ENCODE measurements around the gene UBQLN4. TPM values are rescaled to one million over a fixed set of nuclear protein-coding genes. Genes with fewer than 3 reads are reported as not detected.

Gene UBQLN4
- total RNA-seq, 4 donors from 2014 or later, result 2.6 to 47.0 (median 12.8) TPM

GRCh38 chr1:156099282-156099681 lies 45.7 kb upstream of the UBQLN4 start:
- no peak for DNase-seq
- Histone ChIP-seq H3K27me3 (no peaks in the 10 kb centered on the region), H3K4me1 (peaks cover 9 to 24% of the 10 kb centered on the region in 2 donors), H3K9me3 (no peaks in the 10 kb centered on the region), H3K36me3 (no peaks in the 10 kb centered on the region), H3K27ac (no peak overlapping the region), H3K4me3 (no peak overlapping the region)
- TF ChIP-seq POLR2A (IDR thresholded peaks at IDR 0.05) (no peak), CTCF (IDR thresholded peaks at IDR 0.05) (no peak)
- intact Hi-C loops (cut with DNase I; ENCODE audit: low total_unique reads), result no loop called here

- TF ChIP-seq CTCF (IDR thresholded peaks at IDR 0.05) (no peak), POLR2A (IDR thresholded peaks at IDR 0.05) (no peak)
- H3K27me3 ChIP-seq, result no peaks in the 10 kb centered on the region
- no peak overlapping the region for H3K27ac ChIP-seq
- no peak overlapping the region for H3K4me3 ChIP-seq
- intact Hi-C loops (cut with DNase I; ENCODE audit: low total_unique reads), result no loop called here
- H3K36me3 ChIP-seq, result no peaks in the 10 kb centered on the region
- no peaks in the 10 kb centered on the region for H3K9me3 ChIP-seq
- peaks cover 7 to 19% of the 10 kb centered on the region in 2 donors for H3K4me1 ChIP-seq
- DNase-seq, result no peak
These were observed 45.2 kb upstream of the UBQLN4 start for GRCh38 chr1:156098784-156099183.

GRCh38 chr1:156097499-156098178 lies 44.0 kb upstream of the UBQLN4 start:
- intact Hi-C loops (cut with DNase I; ENCODE audit: low total_unique reads), result loop anchor here (2.0 kb wide), 1 partner anchor 33 kb away; no protein-coding TSS in a partner anchor
- TF ChIP-seq POLR2A (IDR thresholded peaks at IDR 0.05) (no peak), CTCF (IDR thresholded peaks at IDR 0.05) (no peak)
- Histone ChIP-seq H3K27ac (peak overlapping the region; percentile 81 to 93), H3K27me3 (no peaks in the 10 kb centered on the region), H3K4me1 (peaks cover 0 to 8% of the 10 kb centered on the region in 2 donors), H3K36me3 (no peaks in the 10 kb centered on the region), H3K4me3 (no peak overlapping the region), H3K9me3 (no peaks in the 10 kb centered on the region)
- DNase-seq, result no peak

GRCh38 chr1:156096640-156097391 lies 43.2 kb upstream of the UBQLN4 start:
- Histone ChIP-seq H3K36me3 (no peaks in the 10 kb centered on the region), H3K4me3 (no peak overlapping the region), H3K9me3 (no peaks in the 10 kb centered on the region), H3K4me1 (no peaks in the 10 kb centered on the region), H3K27ac (peak overlapping the region; percentile 81 to 93), H3K27me3 (no peaks in the 10 kb centered on the region)
- peak; percentile 93 for DNase-seq
- intact Hi-C loops (cut with DNase I; ENCODE audit: low total_unique reads), result loop anchor here (2.0 kb wide), 1 partner anchor 34 kb away; no protein-coding TSS in a partner anchor
- TF ChIP-seq POLR2A (IDR thresholded peaks at IDR 0.05), result peak in 1 of 2 donors; percentile 30
- peak; percentile 93 to 99 (median 98) for TF ChIP-seq CTCF (IDR thresholded peaks at IDR 0.05)
